GM12872 (cell line): ENCODE results near the gene PEAR1.

ENCODE experiments used
- CTCF ChIP-seq: IDR thresholded peaks from 3 replicates; pipeline ENCODE4 v1.5.1; 2011; ENCODE audit warnings: low read depth, mild to moderate bottlenecking, low read length, moderate library complexity; ENCODE audit not compliant: insufficient read depth

PEAR1 gene

GRCh38 chr1:156892190-156893047 is 1.1 kb upstream of the PEAR1 start:
- TF ChIP-seq CTCF: peak; percentile 79

GRCh38 chr1:156894001-156894400 is 483 bp downstream of the PEAR1 start:
- no peak for TF ChIP-seq CTCF

- no peak for TF ChIP-seq CTCF
Measured at GRCh38 chr1:156894711-156895454, 1.4 kb downstream of the PEAR1 start.

- TF ChIP-seq CTCF: no peak
Measured at GRCh38 chr1:156895455-156895812, 1.9 kb downstream of the PEAR1 start.

DNA sequence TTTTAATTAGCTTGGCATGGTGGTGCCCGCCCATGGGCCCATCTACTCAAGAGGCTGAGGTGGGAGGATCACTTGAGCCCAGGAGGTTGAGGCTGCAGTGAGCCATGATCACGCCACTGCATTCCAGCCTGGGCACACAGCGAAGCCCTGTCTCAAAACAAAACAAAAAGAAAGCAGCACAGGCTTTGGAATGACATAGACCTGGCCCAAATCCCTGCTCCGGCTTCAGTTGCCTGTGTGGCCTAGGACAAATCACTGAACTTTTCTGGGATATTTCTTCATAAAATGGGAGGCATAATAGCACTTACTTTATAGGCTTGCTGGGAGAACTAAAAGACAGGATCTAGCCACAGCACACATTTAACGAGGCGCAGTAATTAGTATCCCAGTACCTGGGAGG is 2.4 kb downstream of the PEAR1 start:
- TF ChIP-seq CTCF: no peak

GRCh38 chr1:156896490-156897033 is 3.0 kb downstream of the PEAR1 start:
- no peak for TF ChIP-seq CTCF

- no peak for TF ChIP-seq CTCF
Measured at GRCh38 chr1:156897078-156897825, 3.7 kb downstream of the PEAR1 start.
